ENCODE measurements around the gene NRROS.

DNA sequence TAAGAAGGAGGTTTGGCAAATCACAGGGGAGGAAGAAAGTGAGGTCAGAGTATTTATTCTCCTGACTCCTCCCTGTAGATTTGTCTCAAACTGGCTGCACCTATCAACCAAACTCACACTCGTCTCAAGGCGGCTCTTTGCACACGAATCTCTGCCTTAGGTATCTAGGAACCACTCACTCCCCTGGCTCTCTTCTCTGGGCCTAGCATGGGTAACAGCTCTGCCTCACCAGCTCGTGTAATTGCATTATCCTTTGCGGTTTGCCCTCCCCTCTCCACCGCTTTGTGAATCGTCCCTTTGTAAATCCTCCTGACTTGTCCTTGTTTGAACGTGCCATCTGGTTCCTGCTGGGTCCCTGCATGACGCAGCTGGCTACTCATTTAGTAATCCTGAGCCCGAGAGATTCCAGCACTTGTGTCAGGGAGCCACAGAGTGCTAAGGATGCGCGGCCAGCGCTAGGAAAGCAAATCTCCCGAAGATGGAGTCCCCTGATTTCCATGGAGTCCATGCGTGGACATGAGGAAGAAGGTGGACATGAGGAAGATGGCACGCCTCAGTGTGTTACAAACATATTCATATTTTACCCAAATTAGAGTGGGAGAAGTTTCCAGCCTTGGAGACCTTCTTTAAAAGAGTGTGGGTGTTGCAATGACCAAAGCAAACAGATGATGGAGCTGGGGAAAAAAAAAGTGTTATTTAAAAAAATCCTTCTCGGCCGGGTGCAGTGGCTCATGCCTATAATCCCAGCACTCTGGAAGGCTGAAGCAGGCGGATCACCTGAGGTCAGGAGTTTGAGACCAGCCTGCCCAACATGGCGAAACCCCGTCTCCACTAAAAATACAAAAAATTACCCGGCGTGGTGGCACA is 26.7 kb downstream of the NRROS start:
- TF ChIP-seq SUZ12 (IDR thresholded peaks at IDR 0.05) (no peak), ZNF384 (IDR thresholded peaks at IDR 0.05) (no peak), SP1 (IDR thresholded peaks at IDR 0.05) (no peak), LEF1 (IDR thresholded peaks at IDR 0.05; ENCODE audit: borderline replicate concordance) (no peak), NFRKB (IDR thresholded peaks at IDR 0.05) (no peak), CTBP1 (IDR thresholded peaks at IDR 0.05; ENCODE audit: borderline replicate concordance) (no peak), ARNT (IDR thresholded peaks at IDR 0.05) (no peak)

Measured in HEK293T (cell line).